K562 (cell line): ENCODE data around the gene PTPRU. TPM values are rescaled to one million over a fixed set of nuclear protein-coding genes. Genes with fewer than 3 reads are reported as not detected.

Experiments used
- ATAC-seq: fragments of 200-7000 bp; cut with Tn5 transposase; 3 replicates; pipeline ENCODE4 v1.9.1; 2020; ENCODE audit warnings: moderate library complexity
- BruUV-seq: library from RNA; stranded (reverse); fragments of 400-500 nt; replicated peaks from 2 replicates; lab custom pipeline; 2021; lab: Mats Ljungman, UMichigan
- CTCF ChIA-PET: fragments of 300-600 bp; formaldehyde crosslinking; extraction: SDS; loops from one replicate; lab custom pipeline; 2021; ENCODE audit warnings: low intra/inter-chr PET ratio; lab: Yijun Ruan, JAX
- POLR2A ChIA-PET: fragments of 300-600, 350-650 bp; sonication (Branson Sonifier 250); formaldehyde crosslinking; extraction: SDS; loops from one replicate; lab custom pipeline; 2021; ENCODE audit warnings: antibody characterized with exemption, inconsistent platforms; lab: Yijun Ruan, JAX
- DNase-seq, 4 experiments: peaks; one replicate each; pipeline versions ENCODE4 v3.0.0 to v3.0.0-alpha.2; 2011 to 2018; ENCODE audit warnings: low spot score in 3 of 4, mixed read lengths in 3 of 4; ENCODE audit errors: extremely low read depth in 1 of 4
- FAIRE-seq: peaks from 2 replicates; lab custom pipeline; 2011; peaks lifted over from hg19 to GRCh38; lab: Jason Lieb, UNC
- H2AFZ ChIP-seq: 2 replicates; pipeline ENCODE4 v1.6.0; 2011; ENCODE audit warnings: low read depth, low read length, control low read depth, inconsistent platforms
- H3K27ac ChIP-seq: fragments of 200-600 bp; 3 replicates; pipeline ENCODE4 v1.8.0; 2011; ENCODE audit warnings: low read depth, mild to moderate bottlenecking, control low read depth, inconsistent platforms, low read length, moderate library complexity, mixed read lengths; ENCODE audit errors: extremely low read depth
- H3K27me3 ChIP-seq, 2 experiments: fragments of 300-600 bp in 1 of 2; 2 replicates in 1 of 2; 3 replicates in 1 of 2; pipeline versions ENCODE4 v1.6.0 to v1.8.0; 2011; ENCODE audit warnings: inconsistent platforms in 2 of 2, low read length in 2 of 2, mild to moderate bottlenecking in 1 of 2, mixed read lengths in 1 of 2, moderate library complexity in 1 of 2; ENCODE audit not compliant: control insufficient read depth in 2 of 2, insufficient read depth in 2 of 2
- H3K36me3 ChIP-seq: fragments of 300-600 bp; 3 replicates; pipeline ENCODE4 v1.8.0; 2011; ENCODE audit warnings: mild to moderate bottlenecking, low read length, inconsistent platforms; ENCODE audit not compliant: control insufficient read depth, insufficient read depth
- H3K4me1 ChIP-seq, 2 experiments: fragments of 200-600 bp in 1 of 2; replicated peaks in 1 of 2; 2 replicates in 1 of 2; 3 replicates in 1 of 2; pipeline versions ENCODE4 v1.5.1 to v1.8.0; 2011; ENCODE audit warnings: inconsistent platforms in 2 of 2, low read length in 2 of 2, mild to moderate bottlenecking in 1 of 2, mixed read lengths in 1 of 2, moderate library complexity in 1 of 2; ENCODE audit not compliant: control insufficient read depth in 2 of 2, insufficient read depth in 2 of 2
- H3K4me2 ChIP-seq: 2 replicates; pipeline ENCODE4 v1.6.1; 2011; ENCODE audit warnings: low read length, control low read depth, inconsistent platforms, mixed read lengths; ENCODE audit not compliant: insufficient read depth
- H3K4me3 ChIP-seq: fragments of 200-600 bp; sonication (generic), shearing (Covaris generic); 2 replicates; pipeline ENCODE4 v1.5.1; 2016; ENCODE audit warnings: control low read depth, inconsistent platforms
- H3K79me2 ChIP-seq: fragments of 200-600 bp; 3 replicates; pipeline ENCODE4 v1.8.0; 2011; ENCODE audit warnings: low read length, inconsistent platforms; ENCODE audit not compliant: control insufficient read depth, insufficient read depth
- H3K9ac ChIP-seq, 2 experiments: 2 replicates each; pipeline versions ENCODE4 v1.6.0 to v1.6.1; 2011; ENCODE audit warnings: low read depth in 2 of 2, low read length in 2 of 2, control low read depth in 1 of 2, inconsistent platforms in 1 of 2, mild to moderate bottlenecking in 1 of 2, mixed read lengths in 1 of 2; ENCODE audit not compliant: insufficient read depth in 1 of 2
- H3K9me1 ChIP-seq: one replicate; pipeline ENCODE4 v1.6.0; 2011; ENCODE audit warnings: inconsistent platforms, mild to moderate bottlenecking, low read length, moderate library complexity; ENCODE audit not compliant: control insufficient read depth, insufficient read depth
- H3K9me3 ChIP-seq: replicated peaks from 2 replicates; pipeline ENCODE4 v1.5.1; 2011; ENCODE audit warnings: low read depth, low read length, inconsistent platforms; ENCODE audit not compliant: control insufficient read depth, insufficient read depth
- H4K20me1 ChIP-seq: replicated peaks from 2 replicates; pipeline ENCODE4 v1.6.1; 2011; ENCODE audit warnings: low read length, inconsistent platforms, mixed read lengths; ENCODE audit not compliant: control insufficient read depth, insufficient read depth
- CHD1 ChIP-seq: fragments of 200-600 bp; sonication (generic); IDR thresholded peaks from one replicate; pipeline ENCODE4 v1.6.1; 2012; ENCODE audit warnings: mild to moderate bottlenecking, moderate library complexity, low read length, inconsistent platforms
- E2F3 ChIP-seq: fragments of 250-450 bp; sonication (Bioruptor Pico); IDR thresholded peaks from 2 replicates; pipeline ENCODE4 v1.4.0; 2020; ENCODE audit warnings: mild to moderate bottlenecking
- MCM2 ChIP-seq: fragments of 450-650 bp; IDR thresholded peaks from 2 replicates; pipeline ENCODE4 v1.6.1; 2017; ENCODE audit warnings: low read depth, mild to moderate bottlenecking
- SMC3 ChIP-seq: conservative IDR thresholded peaks from 2 replicates; pipeline ENCODE4 v1.6.1; 2011; ENCODE audit warnings: low read depth, low read length, improper control_type of control experiment; ENCODE audit not compliant: insufficient read depth
- TEAD1 ChIP-seq, 2 experiments: fragments of 450-650 bp in 1 of 2; sonication (generic) in 1 of 2; formaldehyde crosslinking; IDR thresholded peaks; 2 replicates each; pipeline versions ENCODE4 v1.4.0 to v1.8.0; 2020 to 2022; ENCODE audit warnings: mild to moderate bottlenecking in 2 of 2, missing genetic modification reagents in 1 of 2
- ZNF444 ChIP-seq: fragments of 250-450 bp; sonication (Bioruptor Pico); IDR thresholded peaks from 2 replicates; pipeline ENCODE4 v1.4.0; 2020; ENCODE audit warnings: mild to moderate bottlenecking, moderate library complexity
- WGBS: fragments of 100-300 bp; shearing (Covaris generic); methylation state at CpG from one replicate; pipeline ENCODE4 v1.1.6; 2016; ENCODE audit warnings: low coverage, mixed read lengths; ENCODE audit not compliant: insufficient coverage; ENCODE audit errors: missing lambda C conversion rate; 5-methylcytosine and 5-hydroxymethylcytosine counted together
- in situ Hi-C: fragments of 300-500 bp; cut with MboI; formaldehyde crosslinking; loops from 4 replicates; pipeline ENCODE4 v1.15.0; 2018; ENCODE audit warnings: inconsistent platforms, mixed read lengths
- intact Hi-C: fragments of 100-400 bp; cut with micrococcal nuclease; formaldehyde crosslinking; loops from 2 replicates; pipeline ENCODE4 v1.14.2; 2022
- polyA plus RNA-seq, 8 experiments: library from polyadenylated mRNA; depleted of rRNA in 4 of 8; stranded (reverse) in 5 of 8; unstranded in 3 of 8; fragments of >200 nt; fragmentation: Nextera tagmentation in 2 of 8; fragmentation: Illumina TruSeq in 1 of 8; extraction: Ambion mirVana in 2 of 8; extraction: Trizol in 1 of 8; gene quantifications; 2 replicates each; pipeline versions ENCODE4 v1.2.1 to v1.2.3, GENCODE V29; 2011 to 2014; ENCODE audit warnings: inconsistent platforms in 1 of 8, missing spikeins in 1 of 8
- total RNA-seq, 7 experiments: library from RNA; depleted of rRNA in 6 of 7; stranded (reverse); fragments of >200 nt in 6 of 7; fragmentation: Illumina TruSeq in 2 of 7; extraction: Trizol in 2 of 7; gene quantifications; 2 replicates each; pipeline versions ENCODE4 v1.2.1 to v1.2.3, GENCODE V29; 2011 to 2021; ENCODE audit warnings: low replicate concordance in 1 of 7
- TF ChIP-seq, protein P1 (sequence below): fragments of 450-650 bp; formaldehyde crosslinking; IDR thresholded peaks from 2 replicates; pipeline ENCODE4 v1.4.0; 2020; ENCODE audit warnings: mild to moderate bottlenecking, moderate library complexity

Gene PTPRU
- total and polyA plus RNA-seq, 9 of the 15 experiments (the other 6 are each of a cell fraction or from before 2014, with no cell fraction given) = 0.01 to 2.9 (median 1.0) TPM

DNA sequence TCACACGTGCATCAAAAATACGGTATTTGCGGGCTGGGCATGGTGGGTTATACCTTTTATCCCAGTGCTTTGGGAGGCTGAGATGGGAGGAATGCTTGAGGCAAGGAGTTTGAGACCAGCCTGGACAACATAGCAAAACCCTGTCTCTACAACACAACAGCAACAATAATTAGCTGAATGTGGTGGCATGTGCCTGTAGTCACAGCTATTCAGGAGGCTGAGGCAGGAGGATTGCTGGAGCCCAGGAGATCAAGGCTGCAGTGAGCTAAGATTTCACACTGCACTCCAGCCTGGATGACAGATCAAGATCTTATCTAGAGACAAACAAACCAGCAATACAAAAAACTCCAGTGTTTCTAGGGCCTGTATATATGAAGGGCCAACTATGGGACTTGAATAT lies 30.6 kb downstream of the PTPRU start (continued):
- TF ChIP-seq, protein P1, sequence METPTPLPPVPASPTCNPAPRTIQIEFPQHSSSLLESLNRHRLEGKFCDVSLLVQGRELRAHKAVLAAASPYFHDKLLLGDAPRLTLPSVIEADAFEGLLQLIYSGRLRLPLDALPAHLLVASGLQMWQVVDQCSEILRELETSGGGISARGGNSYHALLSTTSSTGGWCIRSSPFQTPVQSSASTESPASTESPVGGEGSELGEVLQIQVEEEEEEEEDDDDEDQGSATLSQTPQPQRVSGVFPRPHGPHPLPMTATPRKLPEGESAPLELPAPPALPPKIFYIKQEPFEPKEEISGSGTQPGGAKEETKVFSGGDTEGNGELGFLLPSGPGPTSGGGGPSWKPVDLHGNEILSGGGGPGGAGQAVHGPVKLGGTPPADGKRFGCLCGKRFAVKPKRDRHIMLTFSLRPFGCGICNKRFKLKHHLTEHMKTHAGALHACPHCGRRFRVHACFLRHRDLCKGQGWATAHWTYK (CRISPR knock-in tag) = no peak
- TF ChIP-seq MCM2 (no peak), TEAD1 (CRISPR knock-in tag; IDR thresholded peaks at IDR 0.05) (no peak)

DNA sequence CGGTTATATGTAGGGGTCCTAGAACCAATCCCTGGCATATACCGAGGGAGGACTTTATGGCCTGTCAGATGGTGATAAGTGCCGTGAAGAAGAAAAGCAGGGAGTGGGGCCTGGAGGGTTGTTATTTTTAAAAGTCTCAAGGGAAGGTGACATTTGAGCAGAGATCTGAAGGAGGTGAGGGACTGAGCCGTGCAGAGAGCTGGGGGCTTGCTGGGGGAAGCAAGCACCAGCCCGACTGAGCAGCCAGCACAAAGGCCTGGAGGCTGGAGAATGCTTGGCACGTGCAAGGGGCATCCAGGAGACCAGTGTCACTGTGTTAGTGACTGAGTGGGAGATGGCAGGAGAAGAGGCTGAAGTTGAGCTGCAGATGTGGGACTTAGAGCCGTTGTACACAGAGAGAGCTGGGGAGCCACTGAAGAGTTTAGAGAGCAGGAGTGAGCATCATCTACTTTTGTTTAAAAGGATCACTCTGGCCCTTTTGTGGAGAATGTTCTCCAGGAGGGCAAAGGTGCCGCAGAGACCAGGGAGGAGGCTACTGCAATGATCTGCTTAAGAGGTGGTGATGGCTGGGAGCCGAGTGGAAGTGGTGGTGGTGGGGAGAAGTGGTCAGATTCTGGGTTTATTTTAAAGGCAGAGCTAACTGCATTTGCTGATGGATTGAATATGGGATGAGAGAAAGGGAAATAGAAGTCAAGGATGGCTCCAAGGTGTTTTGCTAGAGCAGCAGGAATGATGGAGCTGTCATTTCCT lies 31.2 kb downstream of the PTPRU start:
- BruUV-seq = no TSS peak
- Histone ChIP-seq H3K9ac (peak overlapping the region in 1 of 2 experiments; percentile 53; a peak in 1 of 4 replicates), H3K9me3 (no peaks in the 10 kb centered on the region), H3K9me1 (no peaks in the 10 kb centered on the region), H3K4me2 (no peak overlapping the region), H3K4me1 (no peaks in the 10 kb centered on the region), H3K27me3 (peaks cover 37 to 43% of the 10 kb centered on the region in 2 experiments), H3K27ac (no peak overlapping the region), H4K20me1 (no peaks in the 10 kb centered on the region; the same call in 1 of the 2 replicates), H2AFZ (no peak overlapping the region), H3K79me2 (no peaks in the 10 kb centered on the region), H3K4me3 (no peak overlapping the region), H3K36me3 (no peaks in the 10 kb centered on the region)
- intact Hi-C loops = no loop called here
- ChIA-PET POLR2A (interaction anchor here (0.8 to 2.4 kb wide), 3 partner anchors 9 to 15 kb away, joined by 3 to 7 read pairs (median 4); no protein-coding TSS in a partner anchor), CTCF (no interaction called here)
- DNase-seq = no peak
- ATAC-seq = no peak
- WGBS = 2% methylated on average over 9 of the region's 9 CpGs
- no peak for FAIRE-seq
- no peak for TF ChIP-seq CHD1
- TF ChIP-seq E2F3 (CRISPR knock-in tag) = no peak
- TF ChIP-seq SMC3 = no peak
- no peak for TF ChIP-seq ZNF444 (CRISPR knock-in tag)
- in situ Hi-C loops = no loop called here
